Right lobe of liver (tissue), 6 donors: ENCODE results near the gene XRCC4. TPM values are rescaled to one million over a fixed set of nuclear protein-coding genes. Genes with fewer than 3 reads are reported as not detected.

Experiments
- ATAC-seq, 4 donors: fragments of 200-7000 bp; cut with Tn5 transposase; one replicate each; pipeline ENCODE4 v1.9.1; 2020; ENCODE audit warnings: mild to moderate bottlenecking in 4 of 4, moderate library complexity in 4 of 4
- DNase-seq, 3 donors: peaks; one replicate each; pipeline ENCODE4 v3.0.0-alpha.2; 2020
- H3K27ac ChIP-seq, 3 donors: fragments of 200-600 bp; one replicate each; pipeline ENCODE4 v1.8.0; 2022
- H3K27me3 ChIP-seq, 2 donors: fragments of 200-600 bp; one replicate each; pipeline ENCODE4 v1.8.0; 2022
- H3K36me3 ChIP-seq, 4 donors: fragments of 200-600 bp; sonication (generic) in 1 of 4; one replicate each; pipeline versions ENCODE4 v1.5.1 to v1.8.0; 2017 to 2022; ENCODE audit warnings: control low read depth in 1 of 4
- H3K4me1 ChIP-seq, 4 donors: fragments of 200-600 bp; sonication (generic) in 1 of 4; one replicate each; pipeline versions ENCODE4 v1.5.1 to v1.8.0; 2017 to 2022; ENCODE audit warnings: control low read depth in 1 of 4
- H3K4me3 ChIP-seq, 3 donors: fragments of 200-600 bp; one replicate each; pipeline ENCODE4 v1.8.0; 2022
- H3K9me3 ChIP-seq, 4 donors: fragments of 200-600 bp; sonication (generic) in 1 of 4; one replicate each; pipeline versions ENCODE4 v1.5.1 to v1.8.0; 2017 to 2022; ENCODE audit warnings: control low read depth in 1 of 4
- POLR2A ChIP-seq: fragments of 450-650 bp; IDR thresholded peaks from one replicate; pipeline ENCODE4 v1.6.1; 2017; ENCODE audit warnings: antibody characterized with exemption, mild to moderate bottlenecking
- WGBS: methylation state at CpG from one replicate; pipeline ENCODE4 v1.1.6; 2018; ENCODE audit warnings: low coverage, low lambda C conversion rate; ENCODE audit not compliant: insufficient coverage; ENCODE audit errors: missing lambda C conversion rate; 5-methylcytosine and 5-hydroxymethylcytosine counted together
- intact Hi-C, 2 donors: fragments of 100-400 bp; cut with DNase I; formaldehyde crosslinking; loops; one replicate each; pipeline versions ENCODE4 v1.11.2 to v1.14.1; 2022
- total RNA-seq, 6 experiments: library from RNA; depleted of rRNA in 2 of 6; stranded (reverse); fragments of >200 nt in 2 of 6; fragmentation: NEBNext Ultra II Directional in 3 of 6; extraction: Animal tissue kit (Norgen Biotek cat#: 25700) in 3 of 6; gene quantifications; one replicate each; pipeline versions ENCODE4 v1.1.0 to v1.2.4, GENCODE V29; 2016 to 2023
- TF ChIP-seq, protein P1 (sequence below), 4 donors: fragments of 200-600 bp in 3 of 4; fragments of 450-650 bp in 1 of 4; IDR thresholded peaks; one replicate each; pipeline versions ENCODE4 v1.5.1 to v1.8.0; 2016 to 2022; ENCODE audit warnings: antibody characterized with exemption in 4 of 4, mild to moderate bottlenecking in 2 of 4
- donor health status: DM: no; HTN: yes; CAD: no.
- donor health status: DM: no; HTN: no; CAD: no.
- donor health status: DM: no; HTN: no; CAD: no.
- donor health status: DM: no; HTN: yes; CAD: no.
- donor health status: DM: no; HTN: yes; CAD: no.

The XRCC4 gene
- total RNA-seq, 6 experiments from 2014 or later: 1.6 to 4.8 (median 2.5) TPM

DNA sequence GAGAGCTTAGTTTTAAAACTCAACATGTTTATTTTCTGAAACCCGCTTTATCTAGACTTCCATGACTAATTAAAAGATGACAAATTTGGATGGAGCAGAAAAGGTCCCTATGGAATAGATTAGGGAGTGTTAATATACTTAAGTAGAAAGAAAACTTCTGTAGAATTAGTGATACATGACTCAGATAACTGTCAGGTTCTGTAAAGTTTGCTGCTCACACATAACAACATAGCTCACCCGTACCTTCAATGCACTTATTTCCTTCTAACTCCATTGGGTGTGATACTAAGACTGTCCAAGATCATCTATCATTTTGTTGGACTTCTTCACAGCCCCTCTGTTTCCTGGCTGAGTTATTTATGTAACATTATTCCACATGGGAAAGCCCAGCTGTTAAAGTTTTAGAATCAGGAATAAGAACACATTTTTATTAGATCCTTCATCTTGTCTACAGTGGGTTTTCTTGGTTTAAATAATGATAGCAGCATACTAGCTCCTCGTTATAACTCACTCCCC lies 27.9 kb upstream of the XRCC4 start:
- no peak overlapping the region for H3K4me3 ChIP-seq
- H3K4me1 ChIP-seq: no peaks in the 10 kb centered on the region
- TF ChIP-seq, protein P1, sequence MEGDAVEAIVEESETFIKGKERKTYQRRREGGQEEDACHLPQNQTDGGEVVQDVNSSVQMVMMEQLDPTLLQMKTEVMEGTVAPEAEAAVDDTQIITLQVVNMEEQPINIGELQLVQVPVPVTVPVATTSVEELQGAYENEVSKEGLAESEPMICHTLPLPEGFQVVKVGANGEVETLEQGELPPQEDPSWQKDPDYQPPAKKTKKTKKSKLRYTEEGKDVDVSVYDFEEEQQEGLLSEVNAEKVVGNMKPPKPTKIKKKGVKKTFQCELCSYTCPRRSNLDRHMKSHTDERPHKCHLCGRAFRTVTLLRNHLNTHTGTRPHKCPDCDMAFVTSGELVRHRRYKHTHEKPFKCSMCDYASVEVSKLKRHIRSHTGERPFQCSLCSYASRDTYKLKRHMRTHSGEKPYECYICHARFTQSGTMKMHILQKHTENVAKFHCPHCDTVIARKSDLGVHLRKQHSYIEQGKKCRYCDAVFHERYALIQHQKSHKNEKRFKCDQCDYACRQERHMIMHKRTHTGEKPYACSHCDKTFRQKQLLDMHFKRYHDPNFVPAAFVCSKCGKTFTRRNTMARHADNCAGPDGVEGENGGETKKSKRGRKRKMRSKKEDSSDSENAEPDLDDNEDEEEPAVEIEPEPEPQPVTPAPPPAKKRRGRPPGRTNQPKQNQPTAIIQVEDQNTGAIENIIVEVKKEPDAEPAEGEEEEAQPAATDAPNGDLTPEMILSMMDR (IDR thresholded peaks at IDR 0.05): no peak
- no peak for TF ChIP-seq POLR2A
- no peaks in the 10 kb centered on the region for H3K9me3 ChIP-seq
- 84% methylated on average over 3 of the region's 3 CpGs for WGBS
- DNase-seq (no peak), ATAC-seq (no peak)
- intact Hi-C loops: no loop called here
- H3K27me3 ChIP-seq: no peaks in the 10 kb centered on the region
- peaks cover 0 to 6% (median 2%) of the 10 kb centered on the region in 4 donors for H3K36me3 ChIP-seq
- no peak overlapping the region for H3K27ac ChIP-seq

DNA sequence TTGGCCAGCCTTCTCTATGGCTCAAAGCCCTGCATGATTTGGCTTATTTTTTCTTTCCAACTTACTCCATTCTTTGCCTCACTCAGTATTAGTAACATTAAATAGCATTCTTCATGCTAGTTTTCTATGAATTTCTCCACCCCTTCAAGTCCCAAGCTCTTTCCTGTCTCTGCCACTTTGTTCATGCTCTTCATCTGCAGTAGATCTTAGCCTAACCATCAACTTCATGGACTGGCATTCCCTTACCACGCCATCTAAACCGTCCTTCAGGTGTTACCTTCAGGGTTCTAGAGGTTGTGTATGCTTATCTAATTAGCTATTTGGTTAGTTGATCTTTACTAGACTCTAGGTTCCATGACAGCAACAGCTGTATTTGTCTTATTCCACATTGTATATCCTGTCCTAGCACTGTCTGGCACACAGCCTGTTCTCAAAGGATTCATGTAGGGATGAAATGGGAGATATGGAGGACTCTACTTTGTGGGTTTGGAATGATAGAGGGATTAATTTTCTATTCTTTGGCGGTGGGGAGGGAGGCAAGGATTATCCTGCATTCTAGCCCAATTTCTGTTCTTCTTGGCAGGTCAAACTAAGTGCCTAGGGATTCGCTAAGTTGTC lies 26.5 kb upstream of the XRCC4 start:
- Histone ChIP-seq H3K36me3 (peaks cover 0 to 6% (median 2%) of the 10 kb centered on the region in 4 donors), H3K27me3 (no peaks in the 10 kb centered on the region), H3K27ac (no peak overlapping the region), H3K4me3 (no peak overlapping the region), H3K9me3 (no peaks in the 10 kb centered on the region), H3K4me1 (no peaks in the 10 kb centered on the region)
- ATAC-seq (no peak), DNase-seq (no peak)
- intact Hi-C loops: no loop called here
- TF ChIP-seq POLR2A: no peak
- TF ChIP-seq, protein P1 (IDR thresholded peaks at IDR 0.05): no peak
- 92% methylated on average over 3 of the region's 4 CpGs for WGBS

DNA sequence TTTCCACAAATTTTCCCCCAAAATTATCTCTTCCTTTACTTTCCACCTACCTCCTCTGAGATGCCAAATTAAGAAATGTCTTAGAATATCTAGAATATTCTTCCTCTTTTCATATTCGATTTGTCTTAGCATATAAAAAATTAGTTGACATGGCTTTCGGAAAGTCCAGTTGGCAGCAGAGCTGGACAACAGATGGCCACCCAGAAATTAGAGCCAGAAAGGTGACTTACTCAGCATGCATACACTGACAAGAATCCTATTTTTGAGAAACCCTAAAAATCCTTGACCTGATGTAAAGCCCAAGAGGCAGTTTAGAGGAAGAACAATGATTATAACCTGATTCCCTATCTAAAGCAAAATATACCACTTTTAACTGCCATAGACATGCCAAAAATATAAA lies 22.2 kb upstream of the XRCC4 start:
- H3K4me3 ChIP-seq: no peak overlapping the region
- no peaks in the 10 kb centered on the region for H3K4me1 ChIP-seq
- H3K36me3 ChIP-seq: peaks cover 0 to 6% (median 2%) of the 10 kb centered on the region in 4 donors
- WGBS: 89% methylated on average over 2 of the region's 2 CpGs
- no peaks in the 10 kb centered on the region for H3K9me3 ChIP-seq
- DNase-seq: no peak
- no peak overlapping the region for H3K27ac ChIP-seq
- no peak for ATAC-seq
- TF ChIP-seq POLR2A: no peak
- TF ChIP-seq, protein P1 (IDR thresholded peaks at IDR 0.05): no peak
- intact Hi-C loops: no loop called here
- no peaks in the 10 kb centered on the region for H3K27me3 ChIP-seq

DNA sequence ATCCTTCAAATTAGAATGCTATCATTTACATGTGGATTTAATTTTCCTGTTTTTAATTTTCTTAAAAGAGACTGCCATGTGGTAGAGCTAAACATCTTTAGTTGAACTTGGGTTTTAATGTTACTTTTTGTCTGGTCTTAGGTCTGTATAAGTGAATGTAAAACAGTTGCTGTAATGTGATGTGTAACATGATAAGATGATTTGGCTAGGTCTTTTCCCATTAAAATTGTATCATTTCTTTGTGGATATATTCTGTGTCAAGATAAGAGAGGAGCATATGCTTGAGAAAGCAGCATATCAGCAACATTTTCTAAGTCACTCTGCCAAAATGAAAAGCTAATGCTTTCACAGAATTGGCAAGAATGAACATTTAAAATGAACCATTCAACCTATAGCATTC lies 18.6 kb upstream of the XRCC4 start:
- no peak for TF ChIP-seq POLR2A
- TF ChIP-seq, protein P1 (IDR thresholded peaks at IDR 0.05): no peak
- DNase-seq (no peak), ATAC-seq (no peak)
- Histone ChIP-seq H3K27ac (no peak overlapping the region), H3K9me3 (no peaks in the 10 kb centered on the region), H3K27me3 (no peaks in the 10 kb centered on the region), H3K36me3 (peaks cover 0 to 2% (median under 1%) of the 10 kb centered on the region in 4 donors), H3K4me3 (no peak overlapping the region), H3K4me1 (no peaks in the 10 kb centered on the region)
- intact Hi-C loops: no loop called here
